WERI-Rb-1 (cell line): ENCODE data around the gene PLCH2.
A peak's percentile ranks its signal among the peaks of the same experiment; 100 is the strongest.

Experiments used
- DNase-seq: peaks from one replicate; pipeline ENCODE4 v3.0.0-alpha.2; 2020
- H3K27ac ChIP-seq: fragments of 250-450 bp; sonication (Bioruptor Pico); 2 replicates; pipeline ENCODE4 v1.5.1; 2020; ENCODE audit warnings: mild to moderate bottlenecking, moderate library complexity
- H3K27me3 ChIP-seq: fragments of 250-450 bp; sonication (Bioruptor Pico); 2 replicates; pipeline ENCODE4 v1.5.1; 2021; ENCODE audit warnings: mild to moderate bottlenecking, low read depth, moderate library complexity; ENCODE audit not compliant: insufficient read depth, severe bottlenecking
- H3K36me3 ChIP-seq: fragments of 250-450 bp; sonication (Bioruptor Pico); 2 replicates; pipeline ENCODE4 v1.5.1; 2020; ENCODE audit warnings: mild to moderate bottlenecking, moderate library complexity
- H3K4me3 ChIP-seq: 2 replicates; pipeline ENCODE4 v1.5.1; 2011; ENCODE audit warnings: low read depth, mild to moderate bottlenecking, control low read depth, low read length
- H3K9me3 ChIP-seq: fragments of 250-450 bp; sonication (Bioruptor Pico); 2 replicates; pipeline ENCODE4 v1.5.1; 2021; ENCODE audit warnings: mild to moderate bottlenecking, moderate library complexity; ENCODE audit not compliant: severe bottlenecking
- TF ChIP-seq, protein P1 (sequence below): IDR thresholded peaks from 2 replicates; pipeline ENCODE4 v1.5.1; 2011; ENCODE audit warnings: low read depth, mild to moderate bottlenecking, control low read depth, inconsistent platforms, low read length

Gene PLCH2

DNA sequence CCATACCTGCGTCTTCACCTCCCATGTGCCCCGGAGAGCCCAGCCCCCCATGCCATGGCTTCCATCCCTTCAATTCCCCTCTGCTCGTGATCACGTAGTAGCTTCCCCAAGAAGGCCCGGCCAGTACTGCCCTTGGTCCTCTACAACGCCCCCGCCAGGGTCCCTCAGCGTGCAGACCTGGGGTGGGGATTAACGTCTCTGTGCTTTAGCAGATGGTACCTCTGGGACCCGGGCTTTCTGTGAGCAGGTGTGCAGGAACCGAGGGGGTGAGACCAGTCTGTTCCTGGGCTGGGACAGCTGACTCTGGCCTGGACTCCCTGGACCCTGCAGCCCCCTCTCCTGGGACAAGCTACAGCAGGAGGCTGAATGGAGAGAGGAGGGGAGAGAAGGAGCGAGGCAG is 1.2 kb downstream of the PLCH2 start:
- Histone ChIP-seq H3K27me3 (no peaks in the 10 kb centered on the region), H3K27ac (peak overlapping the region; percentile 98), H3K4me3 (peak overlapping the region; percentile 49), H3K9me3 (no peaks in the 10 kb centered on the region), H3K36me3 (peaks cover 40% of the 10 kb centered on the region)
- peak; percentile 92 for DNase-seq
- TF ChIP-seq, protein P1, sequence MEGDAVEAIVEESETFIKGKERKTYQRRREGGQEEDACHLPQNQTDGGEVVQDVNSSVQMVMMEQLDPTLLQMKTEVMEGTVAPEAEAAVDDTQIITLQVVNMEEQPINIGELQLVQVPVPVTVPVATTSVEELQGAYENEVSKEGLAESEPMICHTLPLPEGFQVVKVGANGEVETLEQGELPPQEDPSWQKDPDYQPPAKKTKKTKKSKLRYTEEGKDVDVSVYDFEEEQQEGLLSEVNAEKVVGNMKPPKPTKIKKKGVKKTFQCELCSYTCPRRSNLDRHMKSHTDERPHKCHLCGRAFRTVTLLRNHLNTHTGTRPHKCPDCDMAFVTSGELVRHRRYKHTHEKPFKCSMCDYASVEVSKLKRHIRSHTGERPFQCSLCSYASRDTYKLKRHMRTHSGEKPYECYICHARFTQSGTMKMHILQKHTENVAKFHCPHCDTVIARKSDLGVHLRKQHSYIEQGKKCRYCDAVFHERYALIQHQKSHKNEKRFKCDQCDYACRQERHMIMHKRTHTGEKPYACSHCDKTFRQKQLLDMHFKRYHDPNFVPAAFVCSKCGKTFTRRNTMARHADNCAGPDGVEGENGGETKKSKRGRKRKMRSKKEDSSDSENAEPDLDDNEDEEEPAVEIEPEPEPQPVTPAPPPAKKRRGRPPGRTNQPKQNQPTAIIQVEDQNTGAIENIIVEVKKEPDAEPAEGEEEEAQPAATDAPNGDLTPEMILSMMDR = 0 out of 2 replicates have a peak, but pooled peaks have one; percentile 20

GRCh38 chr1:2477791-2478499 is 1.9 kb downstream of the PLCH2 start:
- Histone ChIP-seq H3K27me3 (no peaks in the 10 kb centered on the region), H3K36me3 (peaks cover 45% of the 10 kb centered on the region), H3K27ac (peak overlapping the region; percentile 98), H3K4me3 (peak overlapping the region; percentile 49), H3K9me3 (no peaks in the 10 kb centered on the region)
- TF ChIP-seq, protein P1 = no peak
- DNase-seq = peak; percentile 79

DNA sequence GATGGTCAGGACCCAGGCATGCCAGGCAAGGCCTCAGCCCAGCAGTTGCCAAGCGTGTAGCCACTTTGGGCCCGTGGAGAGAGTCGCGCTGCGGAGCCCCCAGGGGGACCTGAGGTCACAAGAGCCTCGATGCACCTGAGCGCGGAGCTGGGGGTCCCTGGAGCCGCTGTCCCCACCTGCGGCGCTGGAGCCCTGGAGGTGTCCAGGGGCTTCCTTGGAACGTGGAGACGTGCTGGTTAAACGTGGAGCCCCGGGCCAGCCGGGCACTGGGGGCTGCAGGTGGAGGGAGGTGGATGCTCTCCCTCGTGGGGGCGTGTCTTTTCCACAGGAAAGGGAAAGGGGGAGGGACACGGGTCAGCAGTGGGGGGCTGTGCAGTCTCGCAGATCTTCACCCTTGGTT is 3.1 kb downstream of the PLCH2 start:
- Histone ChIP-seq H3K9me3 (no peaks in the 10 kb centered on the region), H3K27ac (peak overlapping the region; percentile 98), H3K4me3 (no peak overlapping the region), H3K36me3 (peaks cover 50% of the 10 kb centered on the region), H3K27me3 (no peaks in the 10 kb centered on the region)
- no peak for DNase-seq
- TF ChIP-seq, protein P1 = no peak

GRCh38 chr1:2479618-2480017 is 3.5 kb downstream of the PLCH2 start:
- Histone ChIP-seq H3K36me3 (peaks cover 55% of the 10 kb centered on the region), H3K4me3 (no peak overlapping the region), H3K9me3 (no peaks in the 10 kb centered on the region), H3K27ac (peak overlapping the region; percentile 98), H3K27me3 (no peaks in the 10 kb centered on the region)
- TF ChIP-seq, protein P1 = peak; percentile 23; the same call in 1 of the 2 replicates
- no peak for DNase-seq

GRCh38 chr1:2480236-2480985 is 4.3 kb downstream of the PLCH2 start:
- peaks cover 61% of the 10 kb centered on the region for H3K36me3 ChIP-seq
- H3K9me3 ChIP-seq = no peaks in the 10 kb centered on the region
- no peak for DNase-seq
- no peak overlapping the region for H3K4me3 ChIP-seq
- H3K27ac ChIP-seq = no peak overlapping the region
- TF ChIP-seq, protein P1 = no peak
- H3K27me3 ChIP-seq = no peaks in the 10 kb centered on the region
